Heart right ventricle (tissue), 16 donors: ENCODE measurements around the gene ELF5. TPM values are rescaled to one million over a fixed set of nuclear protein-coding genes. Genes with fewer than 3 reads are reported as not detected.

ENCODE experiments used
- ATAC-seq, 8 donors: fragments of 200-7000 bp; cut with Tn5 transposase; one replicate each; pipeline ENCODE4 v1.9.1; 2020; ENCODE audit warnings: mild to moderate bottlenecking in 8 of 8, moderate library complexity in 8 of 8, moderate number of reproducible peaks in 1 of 8
- DNase-seq, 2 donors: peaks; one replicate each; pipeline ENCODE4 v3.0.0-alpha.2; 2020
- H3K27ac ChIP-seq, 10 donors: fragments of 200-600 bp; sonication (generic) in 2 of 10; one replicate each; pipeline versions ENCODE4 v1.5.0 to v1.8.0; 2020 to 2022; ENCODE audit warnings: mild to moderate bottlenecking in 3 of 10
- H3K27me3 ChIP-seq, 7 donors: fragments of 200-600 bp; one replicate each; pipeline ENCODE4 v1.8.0; 2021 to 2022; ENCODE audit warnings: mild to moderate bottlenecking in 2 of 7
- H3K36me3 ChIP-seq, 9 donors: fragments of 200-600 bp; sonication (generic) in 1 of 9; one replicate each; pipeline versions ENCODE4 v1.5.0 to v1.8.0; 2020 to 2022; ENCODE audit warnings: mild to moderate bottlenecking in 2 of 9
- H3K4me1 ChIP-seq, 9 donors: fragments of 200-600 bp; sonication (generic) in 1 of 9; one replicate each; pipeline versions ENCODE4 v1.5.0 to v1.8.0; 2020 to 2022; ENCODE audit warnings: mild to moderate bottlenecking in 4 of 9
- H3K4me3 ChIP-seq, 10 donors: fragments of 200-600 bp; sonication (generic) in 2 of 10; one replicate each; pipeline versions ENCODE4 v1.5.0 to v1.8.0; 2020 to 2022; ENCODE audit warnings: mild to moderate bottlenecking in 7 of 10, moderate library complexity in 2 of 10
- H3K9me3 ChIP-seq, 11 donors: fragments of 200-600 bp in 10 of 11; sonication (generic) in 2 of 11; one replicate each; pipeline versions ENCODE4 v1.5.0 to v1.8.0; 2013 to 2022; ENCODE audit warnings: mild to moderate bottlenecking in 2 of 11, control low read depth in 1 of 11, moderate library complexity in 1 of 11
- WGBS, 2 donors: extraction: QIAGEN DNeasy Blood & Tissue Kit; methylation state at CpG; one replicate each; pipeline ENCODE4 v1.1.7; 2013; ENCODE audit warnings: inconsistent platforms in 1 of 2; 5-methylcytosine and 5-hydroxymethylcytosine counted together
- intact Hi-C, 10 donors: fragments of 100-400 bp; cut with DNase I; formaldehyde crosslinking; loops; one replicate each; pipeline versions ENCODE4 v1.11.1 to v1.14.2; 2022
- polyA plus RNA-seq, 2 donors: library from polyadenylated mRNA; stranded (reverse); fragments of 200-250 nt; gene quantifications; one replicate each; pipeline ENCODE4 v1.2.3, GENCODE V29; 2013
- total RNA-seq, 10 donors: library from RNA; stranded (reverse); fragmentation: NEBNext Ultra II Directional in 3 of 10; extraction: Animal tissue kit (Norgen Biotek cat#: 25700) in 3 of 10; gene quantifications; one replicate each; pipeline versions ENCODE4 v1.2.1 to v1.2.4, GENCODE V29; 2021 to 2023
- TF ChIP-seq, protein P1 (sequence below), 9 donors: fragments of 200-600 bp; sonication (generic) in 2 of 9; IDR thresholded peaks; one replicate each; pipeline versions ENCODE4 v1.5.0 to v1.8.0; 2021 to 2022; ENCODE audit warnings: antibody characterized with exemption in 9 of 9, mild to moderate bottlenecking in 5 of 9, moderate library complexity in 1 of 9
- donor health status: Arrhythmogenic right ventricular cardiomyopathy.
- donor health status: ischemic (EF 13 %, LVEDD 7.1; RV severe dilation, severe dysfunction).
- donor health status: healthy with polysubstance abuse.
- donor health status: DM: no; HTN: yes; CAD: no.
- donor health status: DM: no; HTN: no; CAD: no.
- donor health status: ischemic (EF 25% LVEDD 6.9; RV normal size, moderate dysfunction).
- donor health status: ischemic (EF 25% LVEDD 5.7; RV mildly dilated, moderate dysfunction).
- donor health status: healthy.
- donor health status: DM: yes; HTN: yes; CAD: no.
- donor health status: Ischemic cardiomyopathy.
- donor health status: ischemic (EF 35%, LVEDD 5.7; RV mildly dilated, moderate dysfunction).
- donor health status: nonischemic (EF 11% LVEDD 7.7; RV severe dilation, severe dysfunction).
- donor health status: DM: yes; HTN: yes; CAD: no.
- donor health status: PGD.
- donor health status: ischemic (EF 29% LVEDD 5.4; RV normal size, mild dysfunction).
- donor health status: nonischemic (EF 23%, LVEDD 6.1; RV moderate dilation, normal function).

Gene ELF5
- total and polyA plus RNA-seq, 12 donors, result not detected

DNA sequence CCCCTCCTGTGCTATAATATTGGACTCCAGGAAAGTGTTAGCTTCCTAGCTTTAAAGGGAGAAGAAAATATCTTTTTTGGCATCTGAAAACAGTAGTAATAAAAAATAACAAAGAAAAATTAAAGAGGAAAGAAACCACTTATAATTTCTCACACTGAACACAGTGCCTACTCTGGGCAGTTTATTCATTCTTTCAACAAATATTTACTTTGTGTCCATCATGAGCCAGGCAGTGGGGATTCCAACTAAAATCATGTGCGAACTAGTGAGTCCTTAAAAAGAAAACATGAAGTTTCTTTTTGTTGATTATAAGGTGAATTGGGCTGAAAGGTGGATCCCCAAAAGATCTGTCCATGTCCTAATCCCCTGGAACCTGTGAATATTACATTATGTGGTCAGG is 16.0 kb upstream of the ELF5 start:
- no peak for DNase-seq
- no peak overlapping the region for H3K4me3 ChIP-seq
- H3K27me3 ChIP-seq, result peaks cover 0 to 21% (median 6%) of the 10 kb centered on the region in 7 donors
- intact Hi-C loops, result no loop called here
- TF ChIP-seq, protein P1, sequence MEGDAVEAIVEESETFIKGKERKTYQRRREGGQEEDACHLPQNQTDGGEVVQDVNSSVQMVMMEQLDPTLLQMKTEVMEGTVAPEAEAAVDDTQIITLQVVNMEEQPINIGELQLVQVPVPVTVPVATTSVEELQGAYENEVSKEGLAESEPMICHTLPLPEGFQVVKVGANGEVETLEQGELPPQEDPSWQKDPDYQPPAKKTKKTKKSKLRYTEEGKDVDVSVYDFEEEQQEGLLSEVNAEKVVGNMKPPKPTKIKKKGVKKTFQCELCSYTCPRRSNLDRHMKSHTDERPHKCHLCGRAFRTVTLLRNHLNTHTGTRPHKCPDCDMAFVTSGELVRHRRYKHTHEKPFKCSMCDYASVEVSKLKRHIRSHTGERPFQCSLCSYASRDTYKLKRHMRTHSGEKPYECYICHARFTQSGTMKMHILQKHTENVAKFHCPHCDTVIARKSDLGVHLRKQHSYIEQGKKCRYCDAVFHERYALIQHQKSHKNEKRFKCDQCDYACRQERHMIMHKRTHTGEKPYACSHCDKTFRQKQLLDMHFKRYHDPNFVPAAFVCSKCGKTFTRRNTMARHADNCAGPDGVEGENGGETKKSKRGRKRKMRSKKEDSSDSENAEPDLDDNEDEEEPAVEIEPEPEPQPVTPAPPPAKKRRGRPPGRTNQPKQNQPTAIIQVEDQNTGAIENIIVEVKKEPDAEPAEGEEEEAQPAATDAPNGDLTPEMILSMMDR (IDR thresholded peaks at IDR 0.05), result no peak
- H3K4me1 ChIP-seq, result no peaks in the 10 kb centered on the region
- H3K36me3 ChIP-seq, result no peaks in the 10 kb centered on the region
- 74 to 87% methylated on average over 1 of the region's 1 CpG for WGBS, 2 donors
- H3K27ac ChIP-seq, result no peak overlapping the region
- ATAC-seq, result no peak
- H3K9me3 ChIP-seq, result peaks cover 0 to 7% (median 1%) of the 10 kb centered on the region in 11 donors

DNA sequence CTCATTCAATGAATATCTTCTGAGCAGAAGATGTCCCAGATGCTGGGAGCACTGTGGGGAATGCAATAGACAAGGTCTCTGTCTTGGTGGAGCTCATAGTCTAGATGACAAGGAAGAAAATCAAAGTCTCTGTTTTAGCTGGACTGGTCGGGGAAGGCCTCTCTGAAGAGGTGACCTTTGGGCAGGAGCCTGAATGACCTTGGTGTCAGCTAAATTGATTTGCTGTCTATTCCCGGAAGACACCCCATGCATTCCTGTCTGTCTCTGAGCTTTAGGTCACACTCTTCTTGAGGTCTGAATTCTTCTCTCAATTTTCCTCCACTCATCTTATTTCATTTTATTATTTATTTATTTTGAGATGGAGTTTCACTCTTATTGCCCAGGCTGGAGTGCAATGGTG is 14.5 kb upstream of the ELF5 start:
- no peak for ATAC-seq

DNA sequence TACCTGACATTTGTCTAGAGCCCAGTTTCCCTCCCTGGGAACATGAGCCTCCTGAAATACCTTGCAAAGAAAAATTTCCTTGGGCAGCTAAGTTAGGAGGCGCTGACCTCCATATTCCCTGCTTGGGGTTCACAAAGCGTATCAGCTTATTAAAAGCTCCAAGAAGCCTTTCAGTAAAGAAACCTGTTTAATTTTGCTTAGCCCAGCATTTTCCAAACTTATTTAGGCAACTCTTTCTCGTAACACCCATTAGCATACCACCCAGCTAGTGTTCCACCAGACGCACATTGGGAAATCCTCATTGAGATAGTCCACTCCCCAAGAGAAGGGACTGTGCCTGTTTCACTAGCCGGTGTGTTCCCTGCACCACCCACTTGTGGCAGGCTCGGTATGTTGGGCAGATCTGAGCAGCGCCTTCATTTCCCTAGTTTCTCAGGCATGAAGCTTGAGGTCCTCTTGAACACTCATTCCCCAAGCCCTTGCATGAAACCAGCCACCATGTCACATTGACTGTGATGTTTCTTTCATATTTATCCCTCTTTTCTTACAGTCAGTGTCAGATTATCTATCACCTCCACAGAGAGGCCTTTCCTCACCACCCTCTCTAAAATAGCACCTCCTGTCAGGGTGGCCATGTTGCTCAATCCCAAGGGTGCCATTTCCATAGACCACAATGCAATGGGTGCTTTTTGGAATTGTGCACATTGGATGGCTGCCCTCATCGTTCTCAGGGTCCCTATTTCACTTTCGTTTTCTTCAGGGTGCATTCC is 12.5 kb upstream of the ELF5 start:
- WGBS, 2 donors, result 80 to 84% methylated on average over 9 of the region's 9 CpGs
- DNase-seq (no peak), ATAC-seq (no peak)
- intact Hi-C loops, result no loop called here
- H3K4me1 ChIP-seq, result no peaks in the 10 kb centered on the region
- peaks cover 0 to 24% (median 9%) of the 10 kb centered on the region in 7 donors for H3K27me3 ChIP-seq
- no peaks in the 10 kb centered on the region for H3K9me3 ChIP-seq
- H3K27ac ChIP-seq, result no peak overlapping the region
- TF ChIP-seq, protein P1 (IDR thresholded peaks at IDR 0.05), result no peak
- no peak overlapping the region for H3K4me3 ChIP-seq
- H3K36me3 ChIP-seq, result no peaks in the 10 kb centered on the region

More for the DNA sequence above, 14.5 kb upstream of the ELF5 start:
- intact Hi-C loops, result no loop called here
- H3K9me3 ChIP-seq, result no peaks in the 10 kb centered on the region
- H3K27me3 ChIP-seq, result peaks cover 0 to 24% (median 9%) of the 10 kb centered on the region in 7 donors
- no peak for DNase-seq
- H3K4me3 ChIP-seq, result no peak overlapping the region
- TF ChIP-seq, protein P1 (IDR thresholded peaks at IDR 0.05), result no peak
- H3K27ac ChIP-seq, result no peak overlapping the region
- no peaks in the 10 kb centered on the region for H3K4me1 ChIP-seq
- H3K36me3 ChIP-seq, result no peaks in the 10 kb centered on the region
- WGBS, 2 donors, result 65 to 76% methylated on average over 2 of the region's 2 CpGs

DNA sequence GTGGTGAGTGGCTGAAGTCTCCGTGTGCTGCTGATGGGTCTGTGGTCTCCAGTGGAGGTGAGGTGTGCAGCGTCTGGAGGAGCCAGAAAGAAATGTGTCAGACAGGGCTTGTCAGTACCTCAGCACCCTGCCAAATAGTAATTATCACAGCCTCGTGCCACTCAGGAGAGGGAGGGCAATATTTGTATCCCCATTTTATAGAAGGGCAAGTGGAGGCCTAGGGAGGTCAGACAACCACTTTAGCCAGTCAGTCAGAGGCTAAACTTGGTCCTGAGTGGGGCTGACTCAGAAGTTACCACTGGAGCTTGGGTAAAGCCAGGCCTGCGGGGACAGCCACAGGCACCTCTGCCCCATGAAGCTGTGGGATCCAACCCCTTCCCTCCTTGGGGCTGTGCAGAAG is 11.5 kb upstream of the ELF5 start:
- TF ChIP-seq, protein P1 (IDR thresholded peaks at IDR 0.05), result no peak
- Histone ChIP-seq H3K27ac (no peak overlapping the region), H3K4me1 (no peaks in the 10 kb centered on the region), H3K36me3 (no peaks in the 10 kb centered on the region), H3K4me3 (no peak overlapping the region), H3K9me3 (no peaks in the 10 kb centered on the region), H3K27me3 (peaks cover 0 to 24% (median 9%) of the 10 kb centered on the region in 7 donors)
- no peak for DNase-seq
- intact Hi-C loops, result no loop called here
- no peak for ATAC-seq
- WGBS, 2 donors, result 69 to 78% methylated on average over 4 of the region's 4 CpGs
